Omental fat pad (tissue), 4 donors: ENCODE data around the gene GBP1. TPM values are rescaled to one million over a fixed set of nuclear protein-coding genes. Genes with fewer than 3 reads are reported as not detected.
"Not testable (repeated sequence)": the region's sequence is repeated elsewhere in the genome, so short reads cannot be mapped to it uniquely, and the experiment has no call there.

ENCODE experiments used
- ATAC-seq: fragments of 150-250 bp; one replicate; pipeline ENCODE4 v1.9.1; 2016; ENCODE audit warnings: mild to moderate bottlenecking, moderate library complexity; ENCODE audit not compliant: low FRiP score
- DNase-seq: peaks from one replicate; pipeline ENCODE4 v3.0.0-alpha.2; 2019; ENCODE audit warnings: low spot score
- total RNA-seq, 4 donors: library from RNA; depleted of rRNA; stranded (reverse); fragments of >200 nt; gene quantifications; one replicate each; pipeline ENCODE4 v1.1.0, GENCODE V29; 2016
- TF ChIP-seq, protein P1 (sequence below), 3 donors: fragments of 450-650 bp; IDR thresholded peaks; one replicate each; pipeline ENCODE4 v1.5.1; 2016 to 2017; ENCODE audit warnings: antibody characterized with exemption in 3 of 3, mild to moderate bottlenecking in 3 of 3, moderate library complexity in 2 of 3

GBP1 gene
- total RNA-seq, 4 donors from 2014 or later: 19.2 to 250 (median 39.1) TPM

DNA sequence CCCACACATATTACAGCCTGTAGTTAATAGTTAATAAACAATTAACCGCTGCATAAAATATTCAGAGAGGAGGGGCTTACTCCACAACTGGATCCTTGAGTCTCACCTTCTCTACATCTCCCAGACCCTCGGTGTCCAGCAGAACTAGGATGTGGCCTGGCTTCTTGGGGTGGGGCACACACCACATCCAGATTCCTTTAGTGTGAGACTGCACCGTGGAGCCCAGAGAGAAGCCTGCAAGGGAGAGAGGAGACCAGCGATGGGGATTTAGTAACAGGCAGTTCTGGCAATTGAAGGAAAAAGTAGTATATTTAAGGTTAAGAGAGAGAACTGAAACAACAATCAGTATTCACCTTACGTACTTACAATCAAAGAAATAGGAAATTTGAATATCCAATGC lies 4.9 kb downstream of the GBP1 start:
- TF ChIP-seq, protein P1, sequence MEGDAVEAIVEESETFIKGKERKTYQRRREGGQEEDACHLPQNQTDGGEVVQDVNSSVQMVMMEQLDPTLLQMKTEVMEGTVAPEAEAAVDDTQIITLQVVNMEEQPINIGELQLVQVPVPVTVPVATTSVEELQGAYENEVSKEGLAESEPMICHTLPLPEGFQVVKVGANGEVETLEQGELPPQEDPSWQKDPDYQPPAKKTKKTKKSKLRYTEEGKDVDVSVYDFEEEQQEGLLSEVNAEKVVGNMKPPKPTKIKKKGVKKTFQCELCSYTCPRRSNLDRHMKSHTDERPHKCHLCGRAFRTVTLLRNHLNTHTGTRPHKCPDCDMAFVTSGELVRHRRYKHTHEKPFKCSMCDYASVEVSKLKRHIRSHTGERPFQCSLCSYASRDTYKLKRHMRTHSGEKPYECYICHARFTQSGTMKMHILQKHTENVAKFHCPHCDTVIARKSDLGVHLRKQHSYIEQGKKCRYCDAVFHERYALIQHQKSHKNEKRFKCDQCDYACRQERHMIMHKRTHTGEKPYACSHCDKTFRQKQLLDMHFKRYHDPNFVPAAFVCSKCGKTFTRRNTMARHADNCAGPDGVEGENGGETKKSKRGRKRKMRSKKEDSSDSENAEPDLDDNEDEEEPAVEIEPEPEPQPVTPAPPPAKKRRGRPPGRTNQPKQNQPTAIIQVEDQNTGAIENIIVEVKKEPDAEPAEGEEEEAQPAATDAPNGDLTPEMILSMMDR (IDR thresholded peaks at IDR 0.05): no peak
- DNase-seq: no peak
- no peak for ATAC-seq

DNA sequence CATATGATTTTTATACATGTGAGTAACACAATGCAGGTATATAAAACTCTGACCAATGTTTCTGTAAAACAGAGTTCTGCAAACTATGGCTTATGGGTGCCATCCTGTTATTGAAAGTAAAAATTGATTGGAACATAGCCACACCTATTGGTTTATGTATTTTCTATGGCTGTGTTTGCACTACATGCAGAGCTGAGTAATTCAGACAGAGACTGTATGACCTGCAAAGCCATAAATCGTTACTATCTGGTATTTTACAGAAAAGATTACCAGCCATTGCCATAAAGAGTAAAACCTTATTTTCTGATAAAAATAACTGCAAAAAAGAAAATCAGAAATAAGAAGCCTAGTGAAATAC lies 13.1 kb downstream of the GBP1 start:
- TF ChIP-seq, protein P1 (IDR thresholded peaks at IDR 0.05): no peak
- no peak for DNase-seq
- ATAC-seq: no peak

DNA sequence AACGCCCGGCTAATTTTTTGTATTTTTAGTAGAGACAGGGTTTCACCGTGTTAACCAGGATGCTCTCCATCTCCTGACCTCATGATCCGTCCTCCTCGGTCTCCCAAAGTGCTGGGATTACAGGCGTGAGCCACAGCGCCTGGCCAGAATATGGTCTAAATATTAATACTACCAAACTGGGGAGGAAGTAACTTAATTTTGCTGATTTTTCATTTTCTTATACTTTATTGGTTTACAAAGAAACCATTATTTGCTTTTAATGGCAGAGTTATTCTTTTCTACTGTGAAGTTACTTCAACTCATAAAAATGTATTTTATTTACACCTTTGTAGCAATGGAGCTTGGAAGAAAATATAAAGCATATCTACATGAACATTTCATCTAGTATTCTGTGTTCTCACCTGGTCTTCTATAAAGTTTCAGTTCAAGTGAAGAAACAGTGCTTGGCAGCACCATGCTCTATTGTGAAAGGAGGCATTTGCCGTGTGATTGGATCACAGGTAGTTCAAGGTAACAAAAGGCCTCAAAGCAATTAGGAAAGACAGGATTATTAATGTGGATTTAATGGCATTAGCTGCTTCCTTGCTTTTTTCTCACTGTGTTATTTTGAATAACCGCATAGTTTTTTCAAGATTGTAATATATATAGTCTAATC lies 13.6 kb downstream of the GBP1 start:
- ATAC-seq (no peak), DNase-seq (no peak)
- TF ChIP-seq, protein P1 (IDR thresholded peaks at IDR 0.05): no peak

DNA sequence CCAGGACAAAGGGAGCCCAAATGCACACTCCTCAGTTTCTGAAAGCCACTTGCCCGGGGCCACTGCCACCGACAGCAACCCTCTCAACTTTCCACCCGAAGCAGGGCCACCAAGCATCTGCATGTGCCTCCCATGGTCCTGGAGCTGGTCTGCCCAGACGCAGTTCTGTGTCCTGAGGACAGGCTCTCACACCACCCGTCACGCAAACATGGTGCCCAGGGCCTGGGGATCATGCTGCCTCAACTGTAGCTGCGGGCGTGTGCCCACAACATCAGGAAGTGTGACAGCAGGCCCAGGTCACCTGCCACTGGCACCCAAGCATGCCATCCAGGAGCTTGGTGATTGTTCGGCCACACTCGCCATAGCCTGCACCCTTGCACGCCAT lies 14.4 kb downstream of the GBP1 start:
- no peak for ATAC-seq
- DNase-seq: no peak
- TF ChIP-seq, protein P1 (IDR thresholded peaks at IDR 0.05): no peak

DNA sequence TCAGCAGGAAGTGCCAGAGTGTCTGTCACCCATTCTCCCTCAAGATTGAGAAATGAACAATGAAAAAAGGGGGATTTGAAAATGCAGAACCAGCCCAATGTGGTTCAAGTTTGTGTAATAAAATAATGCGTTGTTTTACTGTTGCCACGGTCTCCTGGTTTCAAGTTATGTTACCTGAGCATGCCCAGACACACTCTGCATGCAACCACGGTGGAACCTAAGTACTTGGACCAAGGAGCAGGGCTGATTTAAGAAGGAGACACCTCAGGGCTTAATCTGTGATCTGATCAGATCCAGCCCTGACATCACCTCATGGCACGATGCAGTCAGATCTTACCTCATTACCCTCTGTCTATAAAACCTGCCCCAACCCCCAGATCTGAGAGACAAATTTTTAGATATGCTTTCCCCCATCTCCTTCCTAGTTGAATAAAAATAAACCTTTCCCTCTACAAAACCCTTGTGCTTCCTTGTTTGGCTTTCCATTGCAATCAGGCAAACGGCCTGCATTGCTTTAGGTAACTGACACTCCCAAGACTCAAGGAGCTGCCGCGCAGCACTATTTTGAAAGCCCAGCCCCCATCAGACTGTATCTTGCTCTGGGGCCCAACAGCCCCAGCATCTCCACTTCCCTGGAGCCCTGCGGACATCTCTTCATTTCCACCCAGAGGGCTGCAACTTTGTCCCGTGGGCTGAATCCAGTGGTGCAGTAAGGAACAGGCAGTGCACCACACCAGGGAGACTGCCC lies 14.9 kb downstream of the GBP1 start:
- not testable (repeated sequence) for ATAC-seq, DNase-seq

DNA sequence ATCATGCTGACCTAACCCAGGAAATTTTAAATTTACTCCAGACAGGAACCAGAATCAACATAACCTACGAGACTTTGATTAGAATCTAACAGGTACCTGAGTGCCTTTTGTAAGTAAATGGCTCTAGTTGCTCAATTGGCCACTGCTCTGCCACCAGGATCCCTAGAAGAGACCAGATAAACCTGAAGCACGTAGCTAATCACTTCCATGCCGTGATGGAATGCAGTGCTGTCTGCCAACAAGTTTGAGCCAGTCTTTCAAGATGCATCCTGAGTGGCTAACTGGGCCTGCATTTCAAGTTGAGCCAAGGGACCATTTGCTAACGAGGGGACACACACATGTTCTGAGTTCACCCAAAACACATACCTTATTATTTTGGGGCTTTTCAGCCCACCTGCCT lies 15.8 kb downstream of the GBP1 start:
- not testable (repeated sequence) for ATAC-seq, DNase-seq

DNA sequence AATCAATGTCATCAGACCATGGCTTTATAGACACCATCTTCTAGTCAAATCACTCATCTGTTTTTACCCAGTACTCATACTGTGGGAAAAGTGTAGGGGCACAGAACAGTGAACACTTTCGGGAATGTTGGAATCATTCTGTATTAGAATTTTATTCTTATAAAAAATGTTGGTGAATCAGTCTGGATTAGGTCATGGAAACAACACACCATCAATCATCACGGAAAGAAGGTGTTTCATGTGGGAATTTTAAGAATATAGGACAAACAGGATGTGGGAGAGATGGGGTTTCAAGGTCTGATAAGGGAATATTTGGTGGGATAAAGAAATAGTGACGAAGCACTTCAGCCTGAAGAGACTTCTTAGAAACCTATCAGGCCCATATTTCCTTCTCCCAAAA lies 17.3 kb downstream of the GBP1 start:
- no peak for DNase-seq
- peak; percentile 57 for ATAC-seq
- TF ChIP-seq, protein P1 (IDR thresholded peaks at IDR 0.05): no peak

DNA sequence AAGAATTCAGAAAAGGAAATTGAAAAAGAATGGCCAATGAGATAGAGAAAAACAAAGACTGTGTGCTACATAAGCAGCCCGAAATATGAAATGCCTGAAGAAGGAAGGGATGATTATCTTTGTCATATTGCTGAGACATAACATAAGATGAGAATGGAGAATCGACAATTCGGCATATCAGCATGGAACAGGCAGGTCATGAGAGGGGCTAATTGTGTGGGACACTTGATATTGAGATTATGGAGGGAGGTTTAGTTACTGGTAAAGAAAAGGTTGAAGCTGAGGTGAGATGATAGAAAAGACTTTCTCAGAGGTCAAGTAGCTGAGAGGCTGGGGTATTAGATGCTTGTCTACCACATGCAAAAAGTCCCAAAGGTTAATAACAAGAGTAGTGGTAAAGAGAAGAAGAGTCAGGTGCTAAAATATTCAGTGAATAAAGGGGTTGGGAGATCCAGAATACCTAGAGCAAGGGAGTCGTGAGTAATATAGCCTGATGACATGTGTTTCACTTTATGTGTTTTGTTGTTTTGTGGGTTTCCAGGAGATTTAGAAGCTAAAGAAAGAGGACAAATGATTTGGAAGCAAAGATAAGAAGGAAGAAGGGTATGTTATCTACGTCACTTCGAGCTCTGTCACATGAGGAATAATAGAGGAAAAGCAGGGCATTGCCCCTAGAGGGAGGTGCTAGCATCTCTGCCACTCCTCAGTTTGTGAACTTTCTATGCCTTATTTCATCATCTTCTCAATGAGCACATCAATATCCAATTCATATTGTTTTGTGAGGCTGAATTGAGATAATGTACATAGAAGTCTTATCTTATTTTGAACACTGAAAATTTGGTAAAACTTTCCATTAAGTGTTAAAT lies 18.5 kb downstream of the GBP1 start:
- DNase-seq, ATAC-seq: not testable (repeated sequence)
